Fibroblast of mammary gland (primary cell): ENCODE measurements around the gene CRHR1.
A peak's percentile ranks its signal among the peaks of the same experiment; 100 is the strongest.

Source experiments
- DNase-seq: peaks from one replicate; pipeline ENCODE4 v3.0.0-alpha.2; 2010; ENCODE audit warnings: low read depth
- H3K4me3 ChIP-seq: 2 replicates; pipeline ENCODE4 v1.5.1; 2011; ENCODE audit warnings: low read depth, mild to moderate bottlenecking, low read length, moderate library complexity; ENCODE audit not compliant: control insufficient read depth
- TF ChIP-seq, protein P1 (sequence below): conservative IDR thresholded peaks from 2 replicates; pipeline ENCODE4 v1.5.1; 2011; ENCODE audit warnings: low read depth, low read length, inconsistent platforms; ENCODE audit not compliant: control insufficient read depth, insufficient read depth

CRHR1 gene

DNA sequence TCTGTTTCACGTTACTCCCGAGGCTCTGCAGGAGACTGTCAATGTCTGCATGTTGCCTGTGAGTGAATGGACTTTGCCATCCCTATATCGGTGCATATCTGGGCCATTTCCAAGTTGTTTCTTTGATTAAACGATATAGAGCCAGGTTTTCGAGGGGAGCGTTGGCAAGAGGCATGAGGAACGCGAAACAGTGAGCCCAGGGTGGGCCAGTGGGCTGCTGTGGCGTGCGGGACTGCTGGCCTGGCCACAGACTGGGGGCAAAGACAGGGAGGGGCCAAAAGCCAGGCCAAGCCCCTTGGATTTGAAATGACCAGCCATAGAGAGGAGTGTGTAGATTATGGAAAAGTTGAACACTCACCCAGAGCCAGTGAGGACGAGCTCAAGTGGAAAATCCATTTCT lies 3.5 kb downstream of the CRHR1 start:
- DNase-seq, result no peak
- TF ChIP-seq, protein P1, sequence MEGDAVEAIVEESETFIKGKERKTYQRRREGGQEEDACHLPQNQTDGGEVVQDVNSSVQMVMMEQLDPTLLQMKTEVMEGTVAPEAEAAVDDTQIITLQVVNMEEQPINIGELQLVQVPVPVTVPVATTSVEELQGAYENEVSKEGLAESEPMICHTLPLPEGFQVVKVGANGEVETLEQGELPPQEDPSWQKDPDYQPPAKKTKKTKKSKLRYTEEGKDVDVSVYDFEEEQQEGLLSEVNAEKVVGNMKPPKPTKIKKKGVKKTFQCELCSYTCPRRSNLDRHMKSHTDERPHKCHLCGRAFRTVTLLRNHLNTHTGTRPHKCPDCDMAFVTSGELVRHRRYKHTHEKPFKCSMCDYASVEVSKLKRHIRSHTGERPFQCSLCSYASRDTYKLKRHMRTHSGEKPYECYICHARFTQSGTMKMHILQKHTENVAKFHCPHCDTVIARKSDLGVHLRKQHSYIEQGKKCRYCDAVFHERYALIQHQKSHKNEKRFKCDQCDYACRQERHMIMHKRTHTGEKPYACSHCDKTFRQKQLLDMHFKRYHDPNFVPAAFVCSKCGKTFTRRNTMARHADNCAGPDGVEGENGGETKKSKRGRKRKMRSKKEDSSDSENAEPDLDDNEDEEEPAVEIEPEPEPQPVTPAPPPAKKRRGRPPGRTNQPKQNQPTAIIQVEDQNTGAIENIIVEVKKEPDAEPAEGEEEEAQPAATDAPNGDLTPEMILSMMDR, result no peak
- no peak overlapping the region for H3K4me3 ChIP-seq

DNA sequence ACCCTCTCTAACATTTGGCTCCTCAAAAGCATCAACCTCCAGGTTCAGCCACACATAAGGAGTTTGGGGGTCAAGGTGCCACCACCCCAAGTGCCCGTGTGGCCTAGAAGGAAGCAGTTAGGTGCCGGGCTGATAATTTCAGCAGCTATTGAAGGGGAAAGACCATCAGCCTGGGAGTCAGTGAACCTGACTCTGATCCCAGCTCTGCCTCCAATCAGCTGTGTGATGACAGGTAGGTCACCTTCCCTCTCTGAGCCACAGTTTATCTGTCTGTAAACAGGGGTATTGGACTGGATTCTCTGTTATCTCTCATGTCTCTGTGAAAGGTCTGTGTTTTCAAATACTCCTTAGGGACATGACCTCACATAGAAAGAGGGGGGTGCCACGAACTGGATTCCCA lies 3.9 kb downstream of the CRHR1 start:
- DNase-seq, result no peak
- no peak overlapping the region for H3K4me3 ChIP-seq
- TF ChIP-seq, protein P1, result no peak

DNA sequence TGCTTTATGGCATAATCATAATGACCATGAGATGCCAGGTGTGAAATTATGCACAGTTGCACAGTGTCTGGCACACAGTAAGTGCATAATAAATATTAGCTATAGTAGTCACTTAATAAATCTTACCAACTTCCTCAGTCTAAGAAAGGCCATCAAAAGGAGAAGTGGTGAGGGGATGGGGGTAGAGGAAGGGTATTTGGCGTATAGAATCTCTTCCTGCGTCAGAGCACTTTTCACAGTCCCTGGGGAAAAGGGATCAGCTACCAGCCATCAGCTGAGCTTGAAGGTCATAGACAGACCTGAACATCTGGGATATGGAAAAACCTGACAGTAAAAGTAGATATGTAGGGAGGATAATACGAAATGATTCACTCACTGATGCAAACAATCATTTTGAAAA lies 5.8 kb downstream of the CRHR1 start:
- TF ChIP-seq, protein P1, result no peak
- DNase-seq, result no peak

DNA sequence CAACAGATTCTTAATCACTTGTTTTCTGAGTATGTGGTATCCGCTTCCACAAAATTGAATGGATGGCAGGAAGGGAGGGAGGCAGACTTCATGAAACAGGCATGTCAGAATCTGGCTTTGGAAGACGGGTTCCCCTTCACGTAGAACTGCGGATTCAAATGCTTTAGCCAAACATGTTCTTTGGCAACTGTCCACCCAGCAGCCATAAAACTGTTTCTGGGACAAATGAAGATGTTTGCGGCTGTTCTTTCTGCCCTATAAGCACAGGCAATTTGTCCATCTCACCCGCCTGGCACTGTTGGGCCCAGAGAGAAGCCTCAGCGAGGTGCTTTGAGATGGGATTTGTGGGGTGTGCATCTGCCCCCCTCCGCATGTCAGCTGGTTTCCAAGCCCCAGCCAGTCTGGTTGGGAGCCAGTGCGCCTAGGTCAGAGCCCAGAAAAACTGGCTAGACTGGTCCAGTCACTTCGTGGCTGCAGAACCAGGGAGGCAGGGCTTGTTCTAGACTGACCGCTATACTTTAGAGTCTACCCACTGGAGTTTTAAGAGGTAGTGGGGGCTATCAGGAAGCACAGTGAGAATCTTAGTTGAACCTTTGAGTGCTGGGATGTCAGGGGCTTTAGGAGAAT lies 6.3 kb downstream of the CRHR1 start:
- no peak overlapping the region for H3K4me3 ChIP-seq
- DNase-seq, result peak; percentile 3
- TF ChIP-seq, protein P1, result no peak

More for the DNA sequence above, 5.8 kb downstream of the CRHR1 start:
- H3K4me3 ChIP-seq, result no peak overlapping the region

DNA sequence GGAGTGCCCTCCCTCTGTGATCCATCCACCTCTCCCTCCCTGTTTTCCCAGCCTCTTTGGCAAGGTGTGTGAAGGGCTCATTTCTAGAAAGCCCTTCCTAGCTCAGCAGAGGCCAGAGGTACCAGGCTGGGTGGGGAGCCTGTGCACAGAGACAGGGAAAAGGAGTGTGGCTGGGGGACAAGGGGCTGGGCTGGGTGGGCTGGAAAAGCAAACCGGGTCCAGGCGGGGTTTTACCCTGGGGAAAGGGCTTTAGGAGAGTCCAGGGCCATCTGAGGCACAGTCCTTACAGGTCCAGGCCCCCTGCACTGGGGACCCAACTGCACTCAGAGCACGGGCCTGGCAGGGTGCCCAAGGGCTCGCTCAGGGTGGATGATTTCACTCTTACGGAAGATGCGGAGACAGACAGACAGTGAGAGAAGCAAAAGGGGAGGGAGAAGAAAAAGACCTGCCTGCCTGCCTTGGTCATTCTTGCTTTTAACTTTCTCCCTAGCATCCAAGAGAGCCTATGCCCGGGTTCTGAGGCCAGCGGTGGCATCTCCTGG lies 7.0 kb downstream of the CRHR1 start:
- TF ChIP-seq, protein P1, result no peak
- H3K4me3 ChIP-seq, result no peak overlapping the region
- no peak for DNase-seq

DNA sequence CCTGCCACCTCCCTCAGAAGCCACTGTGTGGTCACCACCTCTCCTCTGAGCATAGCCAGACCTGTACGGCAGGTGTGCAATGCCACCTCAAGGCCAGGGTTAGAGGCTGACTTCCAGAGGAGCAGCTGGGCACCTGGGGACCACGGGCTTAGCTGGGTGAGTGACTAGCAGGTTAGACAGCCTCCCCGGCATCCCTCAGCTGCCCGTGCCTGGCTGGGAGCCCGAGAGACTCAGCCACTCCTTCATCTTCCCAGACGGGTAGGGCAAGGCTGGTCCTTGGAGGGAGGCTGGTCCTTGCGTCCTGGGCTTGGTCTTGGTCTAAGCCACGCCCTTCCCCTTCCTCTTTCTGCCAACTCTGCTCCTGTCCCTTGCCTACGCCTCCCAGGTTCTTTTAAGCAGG lies 7.8 kb downstream of the CRHR1 start:
- no peak for DNase-seq
- TF ChIP-seq, protein P1, result no peak

More for the DNA sequence above, 7.8 kb downstream of the CRHR1 start:
- H3K4me3 ChIP-seq, result no peak overlapping the region
